GM13976 (cell line): ENCODE results near the gene SHB.

ENCODE experiments used
- DNase-seq: peaks from one replicate; pipeline ENCODE4 v3.0.0; 2012; ENCODE audit warnings: low spot score
- in situ Hi-C: fragments of 300-500 bp; cut with MboI; formaldehyde crosslinking; loops from one replicate; pipeline ENCODE4 v1.12.0; 2022; ENCODE audit warnings: low sequenced_read_pairs, mixed read lengths, inconsistent platforms; ENCODE audit not compliant: unreplicated experiment
- TF ChIP-seq, protein P1 (sequence below): IDR thresholded peaks from 2 replicates; pipeline ENCODE4 v1.5.1; 2012; ENCODE audit warnings: borderline replicate concordance, mild to moderate bottlenecking; ENCODE audit not compliant: insufficient read depth; ENCODE audit errors: extremely low read depth, missing control alignments, control extremely low read depth

The SHB gene

DNA sequence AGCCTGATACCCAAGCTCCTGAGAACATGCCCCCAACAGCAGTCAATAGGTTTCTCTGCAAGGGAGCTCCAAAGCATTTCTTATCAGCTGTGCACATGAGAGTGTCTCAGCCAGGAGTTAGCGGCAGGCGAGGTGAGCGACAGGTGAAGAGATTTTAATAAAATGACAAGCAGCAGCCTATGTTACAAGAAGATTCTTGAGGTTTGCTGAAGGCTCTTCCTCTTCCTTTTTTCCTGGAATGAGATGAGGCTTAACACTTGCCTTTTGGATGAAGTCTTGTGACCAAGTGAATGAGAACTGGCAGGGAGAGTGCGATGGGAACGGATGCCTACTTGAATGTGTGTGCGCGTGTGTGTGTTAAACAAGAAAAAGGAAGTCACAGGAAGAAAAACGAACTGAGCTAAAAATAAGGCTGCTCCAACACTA, 76.1 kb downstream of the SHB start:
- TF ChIP-seq, protein P1, sequence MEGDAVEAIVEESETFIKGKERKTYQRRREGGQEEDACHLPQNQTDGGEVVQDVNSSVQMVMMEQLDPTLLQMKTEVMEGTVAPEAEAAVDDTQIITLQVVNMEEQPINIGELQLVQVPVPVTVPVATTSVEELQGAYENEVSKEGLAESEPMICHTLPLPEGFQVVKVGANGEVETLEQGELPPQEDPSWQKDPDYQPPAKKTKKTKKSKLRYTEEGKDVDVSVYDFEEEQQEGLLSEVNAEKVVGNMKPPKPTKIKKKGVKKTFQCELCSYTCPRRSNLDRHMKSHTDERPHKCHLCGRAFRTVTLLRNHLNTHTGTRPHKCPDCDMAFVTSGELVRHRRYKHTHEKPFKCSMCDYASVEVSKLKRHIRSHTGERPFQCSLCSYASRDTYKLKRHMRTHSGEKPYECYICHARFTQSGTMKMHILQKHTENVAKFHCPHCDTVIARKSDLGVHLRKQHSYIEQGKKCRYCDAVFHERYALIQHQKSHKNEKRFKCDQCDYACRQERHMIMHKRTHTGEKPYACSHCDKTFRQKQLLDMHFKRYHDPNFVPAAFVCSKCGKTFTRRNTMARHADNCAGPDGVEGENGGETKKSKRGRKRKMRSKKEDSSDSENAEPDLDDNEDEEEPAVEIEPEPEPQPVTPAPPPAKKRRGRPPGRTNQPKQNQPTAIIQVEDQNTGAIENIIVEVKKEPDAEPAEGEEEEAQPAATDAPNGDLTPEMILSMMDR: no peak
- in situ Hi-C loops: no loop called here

DNA sequence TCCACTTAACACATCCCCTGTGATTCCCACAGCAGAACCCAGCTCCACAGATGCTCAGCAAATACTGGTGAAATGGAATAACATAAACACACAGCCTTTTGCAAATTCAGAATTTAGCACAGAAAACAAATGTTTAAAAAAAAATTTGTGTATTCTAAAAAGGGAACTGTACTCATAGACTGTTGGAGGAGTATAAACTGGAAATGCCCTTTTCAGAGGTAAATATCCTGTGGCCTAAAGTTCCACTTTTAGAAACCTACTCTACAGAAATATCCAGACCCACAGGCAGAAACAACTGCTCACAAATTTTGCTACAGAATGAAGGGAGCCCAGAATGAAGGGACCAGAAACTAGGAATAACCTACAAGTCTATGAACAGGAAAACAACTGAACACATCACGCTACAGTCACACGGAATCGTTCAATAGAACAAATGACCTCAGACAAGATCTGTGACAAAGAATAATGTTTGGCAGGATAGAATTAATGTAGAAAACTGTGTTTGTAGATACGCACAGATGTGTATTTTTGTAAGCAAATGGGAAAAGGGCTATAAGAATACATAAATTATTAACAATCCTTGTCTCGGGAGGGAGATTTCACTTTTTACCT, 78.5 kb downstream of the SHB start:
- in situ Hi-C loops: no loop called here
- no peak for DNase-seq
- TF ChIP-seq, protein P1: no peak

More for the DNA sequence above, 76.1 kb downstream of the SHB start:
- no peak for DNase-seq

DNA sequence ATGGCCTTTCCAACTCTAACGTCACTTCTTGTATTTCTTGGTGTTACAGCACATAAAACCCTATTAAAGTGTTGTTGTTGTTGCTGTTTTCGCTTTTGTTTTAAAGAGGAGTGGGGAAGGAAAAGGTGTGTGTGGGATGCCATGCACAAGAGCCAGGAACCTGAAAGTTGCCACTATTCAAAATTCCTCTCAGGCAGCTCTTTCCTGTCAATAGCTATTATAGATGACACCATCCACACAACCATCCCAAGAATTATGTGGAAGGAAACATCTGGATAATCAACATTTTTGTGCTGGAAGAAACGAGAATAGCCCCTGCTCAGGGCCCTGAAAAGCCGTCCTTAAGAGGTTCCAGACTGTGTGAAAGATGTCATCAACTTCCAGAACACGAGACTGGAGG, 79.3 kb downstream of the SHB start:
- DNase-seq: no peak
- TF ChIP-seq, protein P1: no peak
- in situ Hi-C loops: no loop called here

DNA sequence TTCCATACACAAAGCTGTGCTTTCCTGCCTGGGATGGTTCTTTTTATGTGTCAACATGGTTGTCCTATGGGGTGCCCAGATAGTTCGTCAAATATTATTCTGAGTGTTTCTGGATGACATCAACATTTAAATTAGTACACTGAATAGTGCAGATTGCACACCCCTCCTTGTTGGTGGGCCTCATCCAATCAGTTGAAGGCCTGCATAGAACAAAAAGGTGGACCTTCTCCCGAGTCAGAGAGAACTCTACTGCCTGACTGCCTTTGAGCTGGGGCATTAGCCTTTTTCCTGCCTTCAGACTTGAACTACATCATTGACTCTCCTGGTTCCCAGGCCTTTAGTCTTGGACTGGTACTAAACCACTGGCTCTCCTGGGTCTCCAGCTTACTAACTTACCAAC, 80.4 kb downstream of the SHB start:
- in situ Hi-C loops: no loop called here
- DNase-seq: no peak
- TF ChIP-seq, protein P1: no peak

DNA sequence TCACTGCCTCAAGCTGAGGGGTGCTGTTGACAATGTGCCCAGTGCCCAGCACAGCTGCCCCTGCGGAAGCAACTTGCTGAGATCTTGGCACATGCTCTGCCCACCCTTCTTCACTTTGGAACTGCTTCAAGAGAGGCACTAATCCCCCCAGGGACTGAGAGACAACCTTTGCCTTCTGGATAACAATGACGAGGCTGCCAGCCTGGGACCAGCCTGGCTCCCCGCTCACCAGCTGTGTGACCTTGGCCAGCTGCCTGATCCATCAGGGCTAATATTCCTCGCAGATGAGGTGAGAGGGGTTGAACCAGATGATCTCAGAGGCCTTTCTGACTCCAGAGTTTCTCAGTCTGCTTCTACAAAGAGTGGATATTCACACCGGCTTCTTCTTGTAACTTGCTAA, 81.0 kb downstream of the SHB start:
- TF ChIP-seq, protein P1: no peak
- no peak for DNase-seq
- in situ Hi-C loops: no loop called here

DNA sequence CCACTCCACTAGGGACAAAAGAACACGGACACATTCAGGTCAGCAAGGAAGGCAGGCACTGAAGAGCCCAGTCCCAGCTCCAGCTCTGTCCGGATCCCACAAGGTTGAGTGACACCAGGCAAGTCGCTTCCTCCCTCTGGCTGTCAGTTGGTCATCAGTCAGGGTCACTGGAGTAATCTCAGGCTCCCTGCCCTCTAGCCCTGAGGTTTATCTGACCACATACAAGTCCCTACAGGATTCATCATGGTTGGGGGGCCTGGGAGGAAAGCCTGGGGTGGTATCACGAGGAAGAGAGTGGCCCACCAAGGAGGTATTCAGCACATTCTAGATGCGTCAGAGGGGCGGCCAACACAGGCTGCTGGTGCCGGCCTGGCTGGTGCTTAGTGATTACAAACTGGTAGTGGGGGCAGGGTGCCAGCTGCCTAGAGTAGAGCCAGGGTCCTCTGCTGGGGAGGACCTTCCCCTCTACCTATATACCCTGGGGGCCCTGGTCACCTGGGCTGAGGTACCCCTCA, 81.5 kb downstream of the SHB start:
- DNase-seq: no peak
- in situ Hi-C loops: no loop called here
- TF ChIP-seq, protein P1: no peak

DNA sequence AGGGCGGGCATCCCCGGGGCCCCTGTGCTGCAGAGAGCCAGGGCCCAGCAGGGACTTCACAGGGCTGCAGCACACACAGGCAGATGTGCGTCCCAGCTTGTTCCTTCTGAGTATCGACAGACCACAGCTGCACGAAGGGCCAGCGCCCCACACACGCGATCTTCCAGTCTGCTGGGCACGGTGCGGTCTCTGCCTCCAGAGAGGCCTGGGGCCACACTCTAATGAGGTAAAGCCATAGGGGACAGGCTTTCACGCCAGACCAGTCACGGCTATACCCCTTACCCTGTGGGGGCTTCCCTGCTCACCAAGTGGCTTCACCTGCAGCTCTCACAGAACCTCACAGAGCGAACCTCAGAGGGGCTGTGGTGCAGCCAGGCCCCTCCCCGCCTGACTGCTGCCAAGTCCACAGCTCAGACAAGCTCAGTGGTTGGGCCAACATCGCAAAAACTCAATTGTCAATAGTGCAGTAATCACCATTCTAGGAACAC, 82.2 kb downstream of the SHB start:
- in situ Hi-C loops: no loop called here
- TF ChIP-seq, protein P1: no peak
- DNase-seq: no peak
